CD4-positive, alpha-beta T cell treated with Interleukin-12 subunit alpha and Interleukin-12 subunit beta, for 1 hour (primary cell): ENCODE results near the gene TRUB1.
"Not testable (repeated sequence)": the region's sequence is repeated elsewhere in the genome, so short reads cannot be mapped to it uniquely, and the experiment has no call there.

Experiments
- DNase-seq: peaks from one replicate; pipeline ENCODE4 v3.0.0-alpha.2; 2020

TRUB1 gene

GRCh38 chr10:114925587-114926586 lies 12.1 kb upstream of the TRUB1 start:
- no peak for DNase-seq

- no peak for DNase-seq
These were observed 9.2 kb upstream of the TRUB1 start for GRCh38 chr10:114928818-114929217.

- no peak for DNase-seq
These were observed 7.7 kb upstream of the TRUB1 start for GRCh38 chr10:114930320-114930719.

- DNase-seq = no peak
These were observed 6.8 kb upstream of the TRUB1 start for GRCh38 chr10:114931072-114931679.

GRCh38 chr10:114932225-114932624 lies 5.8 kb upstream of the TRUB1 start:
- no peak for DNase-seq

- no peak for DNase-seq
These were observed 5.0 kb upstream of the TRUB1 start for GRCh38 chr10:114932945-114933344.

DNA sequence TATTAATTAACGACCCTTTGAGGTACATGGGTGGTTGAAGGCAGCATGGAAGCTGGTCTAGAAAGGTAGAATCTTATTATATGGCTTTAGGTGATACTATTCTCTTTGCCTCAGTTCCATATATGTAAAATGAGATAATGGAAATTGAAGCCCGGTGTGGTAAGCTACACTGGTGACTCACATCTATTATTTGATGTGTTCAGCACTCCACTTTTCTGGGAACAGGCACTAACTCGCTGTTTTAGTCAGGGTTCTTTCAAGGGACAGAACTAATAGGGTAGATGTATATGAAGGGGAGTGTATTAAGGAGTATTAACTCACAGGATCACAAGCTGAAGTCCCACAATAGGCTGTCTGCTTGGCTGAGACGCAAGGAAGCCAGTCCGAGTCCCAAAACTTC lies 4.4 kb upstream of the TRUB1 start:
- no peak for DNase-seq

- DNase-seq = not testable (repeated sequence)
These were observed 4.0 kb upstream of the TRUB1 start for GRCh38 chr10:114933995-114934394.

- DNase-seq = no peak
These were observed 830 bp downstream of the TRUB1 start for GRCh38 chr10:114938856-114939193.

- DNase-seq = no peak
These were observed 2.7 kb downstream of the TRUB1 start for GRCh38 chr10:114940735-114941134.

DNA sequence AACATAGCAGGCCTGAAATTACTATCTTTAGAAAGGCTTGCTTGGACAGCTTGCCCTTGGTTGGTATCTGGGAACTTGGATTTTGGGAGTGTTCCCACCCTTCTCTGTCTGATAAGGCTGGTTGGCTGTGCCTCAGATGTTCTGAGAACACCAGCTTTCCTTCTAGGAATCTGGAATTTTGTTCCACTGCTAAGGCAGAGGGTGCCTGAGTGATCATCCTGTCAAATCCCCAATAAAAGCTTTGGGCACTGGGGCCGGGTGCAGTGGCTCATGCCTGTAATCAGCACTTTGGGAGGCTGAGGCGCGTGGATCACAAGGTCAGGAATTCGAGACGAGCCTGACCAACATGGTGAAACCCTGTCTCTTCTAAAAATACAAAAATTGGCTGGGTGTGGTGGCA lies 5.0 kb downstream of the TRUB1 start:
- DNase-seq = no peak

- no peak for DNase-seq
These were observed 15.1 kb downstream of the TRUB1 start for GRCh38 chr10:114953047-114953446.

DNA sequence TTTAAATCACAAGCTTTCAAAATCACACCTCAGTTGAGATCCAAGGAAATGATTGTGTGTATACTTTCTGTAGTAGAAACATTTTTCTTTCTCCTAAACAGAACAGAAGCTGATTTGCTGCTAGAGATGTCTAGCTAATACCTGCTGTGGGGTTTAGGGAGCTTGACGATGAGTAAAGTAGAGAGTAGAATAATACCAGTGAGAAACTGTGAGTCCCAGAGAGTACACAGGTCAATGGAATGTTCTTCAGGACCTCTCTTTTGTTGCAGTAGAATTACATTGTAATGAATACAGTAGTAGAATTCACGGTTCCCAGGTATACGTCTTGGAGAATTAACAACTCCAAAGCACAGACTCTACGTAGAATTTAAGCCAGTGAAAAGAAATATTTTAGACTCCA lies 18.0 kb downstream of the TRUB1 start:
- no peak for DNase-seq

GRCh38 chr10:114956466-114956865 lies 18.5 kb downstream of the TRUB1 start:
- DNase-seq = no peak

- no peak for DNase-seq
These were observed 19.1 kb downstream of the TRUB1 start for GRCh38 chr10:114957122-114957521.

DNA sequence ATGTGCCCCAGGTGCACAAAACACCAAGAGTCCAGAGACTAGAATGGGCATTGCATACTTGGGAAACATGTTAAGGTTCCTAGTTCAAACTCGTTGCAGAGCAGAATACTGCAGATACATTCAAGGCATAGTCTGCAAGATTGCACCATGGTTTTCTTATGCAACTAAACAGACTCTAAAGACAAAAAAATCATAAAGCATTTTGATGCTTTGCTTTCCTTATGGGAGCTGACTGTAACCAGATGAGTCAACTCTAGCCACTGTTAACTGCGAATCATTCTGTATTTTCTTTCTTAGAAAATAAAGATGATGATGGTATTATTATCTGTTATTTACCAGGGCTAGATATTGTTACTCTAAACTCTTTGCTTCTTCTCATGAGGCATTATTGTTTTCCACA lies 19.7 kb downstream of the TRUB1 start:
- DNase-seq = no peak

- DNase-seq = no peak
These were observed 24.4 kb downstream of the TRUB1 start for GRCh38 chr10:114962441-114962840.

DNA sequence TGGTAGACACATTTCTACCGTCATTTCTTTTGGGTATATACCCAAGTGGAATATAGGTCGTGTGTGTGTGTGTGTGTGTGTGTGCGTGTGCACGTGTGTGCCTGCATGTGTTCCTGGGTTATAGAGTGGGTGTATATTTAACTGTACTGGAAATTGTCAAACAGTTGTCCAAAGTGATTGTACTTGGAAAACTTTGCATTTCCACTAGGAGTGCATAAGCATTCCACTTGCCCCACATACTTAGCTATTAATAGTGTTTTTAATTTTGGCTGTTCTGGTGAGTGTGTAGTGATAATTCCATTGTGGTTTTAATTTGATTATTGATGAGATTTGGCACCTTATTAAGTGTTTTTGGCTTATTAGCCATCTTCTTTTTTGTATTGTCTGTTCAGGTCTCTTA lies 25.9 kb downstream of the TRUB1 start:
- no peak for DNase-seq

GRCh38 chr10:114967071-114967470 lies 29.1 kb downstream of the TRUB1 start:
- no peak for DNase-seq

DNA sequence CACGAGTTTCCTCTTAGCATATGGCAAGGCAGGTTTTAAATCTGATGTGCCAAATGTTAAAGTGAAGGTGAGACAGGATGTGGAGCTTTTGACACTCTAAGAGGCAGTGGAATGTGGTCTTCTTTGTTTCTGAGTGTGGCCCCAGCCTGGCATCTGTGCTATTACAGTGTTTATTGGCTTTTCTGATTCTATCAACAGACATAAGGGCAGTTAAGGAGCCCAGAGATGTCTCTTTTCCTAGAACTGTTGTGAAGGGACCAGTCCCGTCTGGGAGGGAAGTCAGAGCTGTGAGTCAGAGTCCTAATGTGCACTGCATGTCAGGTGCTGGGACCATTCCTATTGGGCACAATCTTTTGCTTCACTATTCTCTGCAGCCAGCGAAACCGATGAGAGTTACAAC lies 32.5 kb downstream of the TRUB1 start:
- DNase-seq = no peak

- DNase-seq = no peak
These were observed 35.3 kb downstream of the TRUB1 start for GRCh38 chr10:114973306-114973705.

DNA sequence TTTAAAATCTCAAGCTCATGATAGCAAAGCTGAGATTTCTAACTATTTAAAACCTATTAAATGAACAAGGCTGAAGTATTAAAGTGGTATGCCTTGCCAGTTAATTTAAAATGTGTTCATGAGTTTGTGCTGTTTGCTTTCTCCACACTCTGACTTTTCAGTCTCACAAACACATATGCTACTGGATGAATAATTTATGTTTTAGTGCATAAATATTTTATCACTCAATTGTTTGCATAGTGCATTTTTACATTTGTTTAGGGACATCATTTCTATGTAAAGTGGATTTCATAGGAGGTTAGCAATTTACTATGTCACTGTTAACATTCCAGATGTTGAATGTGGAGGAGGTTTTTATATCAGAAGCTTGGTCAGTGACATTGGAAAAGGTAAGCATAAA lies 36.0 kb downstream of the TRUB1 start:
- DNase-seq = no peak

DNA sequence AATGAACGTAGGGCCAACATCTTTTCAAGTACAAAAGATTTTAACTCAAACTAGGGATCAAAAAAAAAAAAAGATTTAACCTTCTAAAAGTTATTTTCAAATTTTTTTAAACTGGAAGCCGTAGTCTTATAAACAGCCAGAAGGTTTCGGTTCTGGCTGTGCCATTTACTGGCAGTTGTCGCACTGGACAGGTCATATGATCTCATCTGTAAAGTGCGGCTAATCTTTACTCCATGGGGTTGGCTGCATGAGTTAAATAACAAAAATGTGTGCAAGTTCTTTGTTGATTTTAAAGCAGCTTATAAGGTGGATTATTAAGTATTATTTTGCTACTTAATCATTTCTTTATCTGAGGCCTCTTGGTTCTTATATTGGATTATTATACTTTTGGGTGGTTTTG lies 36.6 kb downstream of the TRUB1 start:
- no peak for DNase-seq

- DNase-seq = no peak
These were observed 37.1 kb downstream of the TRUB1 start for GRCh38 chr10:114975091-114975490.

DNA sequence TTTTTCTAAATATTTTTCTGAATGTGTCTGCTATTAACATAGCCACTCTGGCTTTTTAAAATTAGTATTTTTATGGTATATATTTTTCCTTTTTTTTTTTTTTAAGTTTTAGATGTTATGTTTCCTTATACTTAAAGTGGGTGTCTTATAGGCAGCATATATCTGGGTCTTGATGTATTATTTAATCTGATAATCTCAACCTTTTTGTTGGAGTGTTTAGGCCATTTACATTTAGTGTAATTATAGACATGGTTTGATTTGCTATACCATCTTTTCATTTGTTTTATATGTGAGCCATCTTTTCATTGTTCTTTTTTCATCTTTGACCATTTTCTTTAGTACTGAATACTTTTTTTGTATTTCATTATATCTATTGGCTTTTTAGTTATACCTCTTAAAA lies 45.0 kb downstream of the TRUB1 start:
- DNase-seq = no peak
